ENCODE results near the gene EVL.
A peak's percentile ranks its signal among the peaks of the same experiment; 100 is the strongest.

Gene EVL

DNA sequence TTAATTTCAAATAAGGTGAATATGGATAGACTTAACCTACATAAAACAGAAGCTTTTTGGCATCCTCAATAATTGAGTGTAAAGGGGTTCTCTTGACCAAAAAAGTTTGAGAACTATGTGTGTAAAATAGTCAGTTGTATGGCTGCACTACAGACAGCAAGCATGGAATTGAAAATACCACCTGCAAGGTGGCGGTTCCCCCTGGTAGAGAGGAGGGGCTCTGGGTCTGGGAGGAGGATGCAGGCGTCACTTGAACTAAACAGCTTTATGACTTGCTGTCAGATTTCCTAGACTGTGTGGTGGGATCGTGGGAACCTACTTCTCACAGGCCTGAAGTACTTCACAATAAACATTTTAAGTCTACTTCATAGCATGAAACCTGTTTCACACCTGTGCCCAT is 6.3 kb downstream of the EVL start:
- H3K4me3 ChIP-seq (ENCODE audit: low read depth, low read length): no peak overlapping the region
- peak; percentile 63 for DNase-seq (ENCODE audit: low read depth)
- TF ChIP-seq, protein P1, sequence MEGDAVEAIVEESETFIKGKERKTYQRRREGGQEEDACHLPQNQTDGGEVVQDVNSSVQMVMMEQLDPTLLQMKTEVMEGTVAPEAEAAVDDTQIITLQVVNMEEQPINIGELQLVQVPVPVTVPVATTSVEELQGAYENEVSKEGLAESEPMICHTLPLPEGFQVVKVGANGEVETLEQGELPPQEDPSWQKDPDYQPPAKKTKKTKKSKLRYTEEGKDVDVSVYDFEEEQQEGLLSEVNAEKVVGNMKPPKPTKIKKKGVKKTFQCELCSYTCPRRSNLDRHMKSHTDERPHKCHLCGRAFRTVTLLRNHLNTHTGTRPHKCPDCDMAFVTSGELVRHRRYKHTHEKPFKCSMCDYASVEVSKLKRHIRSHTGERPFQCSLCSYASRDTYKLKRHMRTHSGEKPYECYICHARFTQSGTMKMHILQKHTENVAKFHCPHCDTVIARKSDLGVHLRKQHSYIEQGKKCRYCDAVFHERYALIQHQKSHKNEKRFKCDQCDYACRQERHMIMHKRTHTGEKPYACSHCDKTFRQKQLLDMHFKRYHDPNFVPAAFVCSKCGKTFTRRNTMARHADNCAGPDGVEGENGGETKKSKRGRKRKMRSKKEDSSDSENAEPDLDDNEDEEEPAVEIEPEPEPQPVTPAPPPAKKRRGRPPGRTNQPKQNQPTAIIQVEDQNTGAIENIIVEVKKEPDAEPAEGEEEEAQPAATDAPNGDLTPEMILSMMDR (IDR thresholded peaks at IDR 0.05; ENCODE audit: insufficient read depth, low read depth, low read length, missing control alignments): no peak

DNA sequence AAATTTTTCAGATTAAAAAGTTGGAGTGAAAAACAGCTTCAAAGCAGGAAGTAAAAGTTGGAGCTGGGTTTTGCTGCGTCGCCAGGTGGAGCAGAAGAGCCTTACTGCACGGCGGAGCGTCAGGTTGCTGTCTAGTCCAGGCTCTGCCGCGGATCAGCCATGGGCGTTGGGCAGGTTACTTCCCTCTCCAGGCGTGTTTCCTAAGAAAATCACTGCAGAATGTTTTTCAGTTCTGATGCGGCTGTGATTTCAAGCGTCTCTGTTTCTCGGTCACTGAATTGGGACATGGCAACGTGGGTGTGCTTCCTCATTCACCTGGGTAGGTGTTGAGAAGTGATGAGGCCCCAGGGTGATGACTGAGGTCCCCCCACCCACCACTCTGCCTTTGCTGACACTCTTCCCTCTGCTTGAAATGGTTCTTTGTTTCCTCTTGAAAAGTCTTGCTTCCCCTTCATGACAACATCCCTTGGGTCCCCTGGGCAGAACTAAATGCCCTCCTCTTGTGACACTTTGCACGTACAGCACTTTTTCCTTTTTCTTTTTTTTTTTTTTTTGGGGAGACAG is 7.6 kb downstream of the EVL start:
- peak; percentile 77 for DNase-seq (ENCODE audit: low read depth)
- H3K4me3 ChIP-seq (ENCODE audit: low read depth, low read length): peak overlapping the region; percentile 8
- TF ChIP-seq, protein P1 (IDR thresholded peaks at IDR 0.05; ENCODE audit: insufficient read depth, low read depth, low read length, missing control alignments): peak; percentile 65

DNA sequence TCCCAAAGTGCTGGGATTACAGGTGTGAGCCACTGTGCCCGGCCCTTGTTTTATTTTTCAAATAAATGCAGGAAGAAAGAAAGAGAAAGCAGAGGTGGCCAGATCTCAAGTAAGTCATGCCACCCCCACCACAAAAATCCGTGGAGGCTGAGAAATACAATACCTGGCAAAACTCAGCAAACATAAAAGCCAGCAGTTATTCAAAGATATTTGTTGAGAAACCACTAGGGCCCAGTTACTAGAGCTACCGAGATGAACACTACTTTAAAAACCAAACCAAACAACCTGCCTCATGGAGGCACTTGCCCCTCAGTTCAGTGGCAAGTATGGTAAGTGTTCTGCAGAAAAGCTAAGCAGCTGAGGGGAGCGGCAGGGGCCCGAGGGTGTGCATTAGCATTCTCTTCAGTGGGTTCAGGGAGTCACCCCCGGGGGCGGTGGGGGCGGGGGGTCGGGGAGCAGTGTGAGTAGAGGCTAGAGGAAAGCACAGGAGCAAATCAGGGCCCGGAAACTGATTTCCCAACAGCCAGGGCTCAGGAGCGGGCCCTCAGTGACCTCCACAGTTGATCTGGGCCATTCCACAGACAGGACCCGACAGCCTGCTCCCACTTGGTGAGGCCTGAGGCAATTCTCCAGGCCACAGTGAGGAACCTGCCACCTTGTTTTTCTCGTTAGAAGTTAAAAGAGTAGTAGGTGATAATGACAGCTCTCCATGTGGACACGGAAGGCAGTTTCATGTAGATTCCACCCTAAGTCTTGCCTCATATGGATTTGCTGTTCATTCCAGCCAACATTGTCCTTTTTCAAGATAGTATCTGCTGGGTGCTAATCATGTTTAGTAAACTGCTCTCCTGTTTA is 8.6 kb downstream of the EVL start:
- DNase-seq (ENCODE audit: low read depth): no peak
- no peak overlapping the region for H3K4me3 ChIP-seq (ENCODE audit: low read depth, low read length)
- TF ChIP-seq, protein P1 (IDR thresholded peaks at IDR 0.05; ENCODE audit: insufficient read depth, low read depth, low read length, missing control alignments): no peak

DNA sequence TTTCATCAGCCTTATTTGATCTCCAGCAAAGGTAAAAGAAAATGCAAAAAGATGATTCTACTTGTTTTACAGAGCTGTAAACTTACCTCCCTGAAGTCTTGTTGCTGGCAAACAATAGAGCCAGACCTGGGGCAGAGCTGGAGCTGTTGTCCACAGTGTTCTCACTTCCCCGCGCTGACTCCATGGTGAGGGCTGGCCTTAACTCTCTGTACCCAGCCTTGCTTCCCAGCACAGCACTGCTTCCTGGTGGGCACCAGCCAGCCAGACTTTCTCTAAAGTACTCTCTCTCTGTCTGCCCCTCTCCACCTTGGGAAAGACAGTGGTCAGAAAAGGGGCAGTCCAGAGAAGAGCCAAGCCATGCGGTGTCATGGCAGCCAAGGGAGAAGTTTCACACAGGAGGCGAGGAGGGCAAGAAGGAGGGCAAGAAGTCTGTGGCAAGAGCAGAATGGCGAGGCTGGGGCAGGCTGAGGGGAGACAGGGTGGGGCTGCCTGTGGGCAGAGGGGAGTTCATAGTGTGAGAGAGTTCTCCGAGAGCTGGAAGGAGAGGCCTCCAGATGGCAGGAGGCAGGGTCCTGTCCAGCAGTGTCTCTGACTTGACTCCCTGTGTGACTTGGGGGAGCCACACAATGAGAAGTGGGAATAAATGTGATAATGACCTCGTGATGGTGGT is 9.3 kb downstream of the EVL start:
- H3K4me3 ChIP-seq (ENCODE audit: low read depth, low read length): no peak overlapping the region
- DNase-seq (ENCODE audit: low read depth): no peak
- TF ChIP-seq, protein P1 (IDR thresholded peaks at IDR 0.05; ENCODE audit: insufficient read depth, low read depth, low read length, missing control alignments): no peak

DNA sequence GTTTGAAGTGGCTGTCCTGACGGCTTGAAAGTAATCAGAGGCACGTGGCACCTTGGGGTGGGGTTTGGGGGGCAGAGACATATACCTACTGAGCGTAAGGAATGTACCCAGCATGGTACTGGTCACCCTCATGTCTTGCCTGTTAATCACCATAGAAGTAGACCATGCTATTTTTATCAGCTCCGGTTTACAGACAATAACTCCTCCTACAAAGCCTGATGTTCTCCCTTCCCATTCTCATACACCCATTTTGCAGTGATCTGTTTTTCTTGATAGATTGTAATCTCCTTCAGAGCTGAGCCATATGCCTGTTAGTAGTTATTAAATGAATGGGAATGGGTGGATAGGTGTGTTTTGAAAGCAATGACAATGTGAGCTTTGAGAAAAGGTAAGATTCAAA is 10.5 kb downstream of the EVL start:
- TF ChIP-seq, protein P1 (IDR thresholded peaks at IDR 0.05; ENCODE audit: insufficient read depth, low read depth, low read length, missing control alignments): no peak
- H3K4me3 ChIP-seq (ENCODE audit: low read depth, low read length): no peak overlapping the region
- DNase-seq (ENCODE audit: low read depth): no peak

DNA sequence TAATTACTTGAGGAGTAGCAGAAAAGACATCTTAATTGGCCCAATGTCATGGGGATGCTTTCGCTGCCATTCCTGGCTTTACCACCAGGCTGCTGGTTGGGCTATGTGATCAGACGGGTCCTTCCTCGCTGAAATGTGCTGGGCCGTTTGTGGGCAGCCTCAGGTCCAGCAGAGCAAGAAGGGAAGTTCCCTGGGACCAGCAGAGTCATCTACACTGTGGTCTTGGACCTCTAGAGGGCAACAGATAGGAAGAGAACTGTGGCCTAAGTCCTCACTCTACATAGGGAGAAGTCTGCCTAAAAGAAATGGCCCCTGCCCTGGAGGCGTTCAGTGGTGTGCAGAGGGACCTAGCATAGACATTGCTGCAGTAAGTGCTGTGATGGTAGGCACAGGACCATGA is 10.9 kb downstream of the EVL start:
- peak; percentile 61 for DNase-seq (ENCODE audit: low read depth)
- H3K4me3 ChIP-seq (ENCODE audit: low read depth, low read length): no peak overlapping the region

More for the DNA sequence above, 10.9 kb downstream of the EVL start:
- TF ChIP-seq, protein P1 (IDR thresholded peaks at IDR 0.05; ENCODE audit: insufficient read depth, low read depth, low read length, missing control alignments): peak; percentile 11
